HG03571 (cell line): ENCODE data around the gene ARSJ.
"Not testable (repeated sequence)": the region's sequence is repeated elsewhere in the genome, so short reads cannot be mapped to it uniquely, and the experiment has no call there.

Experiments
- ATAC-seq: cut with Tn5 transposase; IDR thresholded peaks from one replicate; pipeline ENCODE4 v1.9.1; 2021; ENCODE audit not compliant: unreplicated experiment

Gene ARSJ

GRCh38 chr4:113959539-113959937 lies 19.9 kb downstream of the ARSJ start:
- ATAC-seq: no peak

- ATAC-seq: no peak
These were observed 20.5 kb downstream of the ARSJ start for GRCh38 chr4:113958766-113959538.

GRCh38 chr4:113957956-113958355 lies 21.5 kb downstream of the ARSJ start:
- no peak for ATAC-seq

DNA sequence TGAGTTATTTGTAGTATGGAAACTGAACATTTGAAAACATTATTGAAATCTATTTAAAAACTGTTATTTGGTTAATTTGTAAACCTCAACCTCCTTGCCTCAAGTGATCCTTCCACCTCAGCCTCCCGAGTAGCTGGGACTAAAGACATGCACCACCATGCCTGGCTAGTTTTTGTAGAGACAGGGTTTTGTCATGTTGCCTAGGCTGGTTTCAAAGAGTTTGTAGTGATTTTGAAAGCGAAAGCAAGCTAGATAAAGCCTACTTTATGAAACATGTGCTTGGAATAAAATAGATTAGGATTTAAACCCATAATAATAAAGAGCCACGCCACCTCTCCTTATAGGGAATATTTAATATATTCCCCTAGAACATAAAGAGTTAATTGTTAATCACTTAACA lies 23.5 kb downstream of the ARSJ start:
- no peak for ATAC-seq

GRCh38 chr4:113955411-113955810 lies 24.0 kb downstream of the ARSJ start:
- no peak for ATAC-seq

DNA sequence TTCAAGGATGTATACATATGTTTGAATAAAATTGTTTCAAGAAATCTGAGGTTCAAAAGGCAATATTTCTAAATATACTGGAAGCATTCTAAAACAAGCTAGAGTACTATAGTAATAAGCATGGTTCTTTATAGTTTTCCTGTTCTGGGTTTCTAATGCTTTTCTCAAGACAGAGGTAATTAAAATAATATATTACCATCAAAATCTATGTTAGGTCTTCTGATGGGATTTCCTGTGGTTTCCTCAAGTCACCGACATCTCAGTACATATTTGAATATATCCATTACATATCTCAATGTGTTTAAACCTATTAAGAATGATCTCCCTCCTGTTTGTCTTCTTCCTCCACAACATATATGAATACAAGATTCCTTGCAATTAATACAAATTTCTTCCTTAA lies 25.6 kb downstream of the ARSJ start:
- ATAC-seq: no peak

DNA sequence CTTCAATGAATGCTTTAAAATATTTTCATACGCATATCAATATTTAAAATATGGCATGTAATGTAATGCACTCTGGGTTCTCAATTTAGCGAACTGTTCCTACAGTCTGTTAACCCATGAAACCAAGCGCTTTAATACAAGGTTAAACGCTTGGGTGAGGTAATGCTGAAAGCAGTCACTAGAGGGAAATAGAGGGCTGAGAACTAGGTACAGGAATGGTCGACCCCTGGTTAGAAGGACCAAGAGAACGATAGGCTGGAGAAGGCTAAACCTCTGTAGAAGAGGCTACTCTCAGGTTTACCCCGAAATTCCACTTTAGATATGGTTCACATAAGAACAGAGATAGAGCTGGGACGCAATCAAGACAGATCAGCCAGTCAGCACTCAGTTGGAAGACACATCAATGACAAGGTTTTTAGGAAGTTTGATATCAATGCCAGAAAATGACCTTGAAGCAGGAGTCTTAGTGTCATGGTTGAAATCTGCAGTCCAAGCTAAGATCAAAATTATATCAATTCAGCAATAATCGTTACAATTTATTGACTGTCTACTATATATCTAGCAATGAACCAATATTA lies 26.9 kb downstream of the ARSJ start:
- peak; percentile 83 for ATAC-seq

- ATAC-seq: no peak
These were observed 28.2 kb downstream of the ARSJ start for GRCh38 chr4:113951263-113951662.

DNA sequence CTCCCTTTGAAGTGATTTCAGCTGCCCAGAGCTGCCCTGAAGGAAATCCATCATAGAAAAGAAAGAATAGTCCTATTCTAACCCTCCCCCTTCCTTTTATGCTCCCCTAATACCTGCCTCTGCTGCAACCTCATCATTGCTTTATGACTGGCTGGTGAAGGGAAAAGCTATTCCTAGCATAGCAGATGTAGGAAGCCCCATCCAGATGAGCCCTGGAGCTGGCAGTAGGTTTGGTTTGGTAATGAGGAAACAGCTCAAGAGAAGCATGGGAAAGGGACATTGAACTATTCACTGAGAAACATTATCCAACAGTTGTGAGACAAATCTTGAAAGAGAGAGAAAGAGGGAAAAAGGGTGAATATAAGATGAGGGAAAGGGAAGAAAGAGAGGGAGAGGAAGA lies 29.2 kb downstream of the ARSJ start:
- no peak for ATAC-seq

DNA sequence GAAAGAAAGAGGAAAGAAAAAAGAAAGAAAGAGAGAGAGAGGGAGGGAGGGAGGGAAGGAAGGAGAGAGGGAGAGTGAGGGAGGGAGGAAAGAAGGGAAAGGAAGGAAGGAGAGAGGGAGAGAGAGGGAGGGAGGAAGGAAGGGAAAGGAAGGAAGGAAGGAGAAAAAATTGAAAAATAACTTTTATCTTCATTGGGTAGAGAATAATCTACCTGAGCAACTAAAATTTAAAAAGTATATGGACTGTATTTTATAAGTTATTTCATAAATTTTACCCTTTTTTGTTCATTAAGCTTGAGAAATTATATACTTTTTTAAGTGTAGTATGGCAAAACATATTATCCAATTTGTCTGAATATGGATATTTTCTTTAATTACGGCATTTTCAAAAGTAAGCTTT lies 32.0 kb downstream of the ARSJ start:
- no peak for ATAC-seq

- ATAC-seq: no peak
These were observed 33.5 kb downstream of the ARSJ start for GRCh38 chr4:113945906-113946305.

DNA sequence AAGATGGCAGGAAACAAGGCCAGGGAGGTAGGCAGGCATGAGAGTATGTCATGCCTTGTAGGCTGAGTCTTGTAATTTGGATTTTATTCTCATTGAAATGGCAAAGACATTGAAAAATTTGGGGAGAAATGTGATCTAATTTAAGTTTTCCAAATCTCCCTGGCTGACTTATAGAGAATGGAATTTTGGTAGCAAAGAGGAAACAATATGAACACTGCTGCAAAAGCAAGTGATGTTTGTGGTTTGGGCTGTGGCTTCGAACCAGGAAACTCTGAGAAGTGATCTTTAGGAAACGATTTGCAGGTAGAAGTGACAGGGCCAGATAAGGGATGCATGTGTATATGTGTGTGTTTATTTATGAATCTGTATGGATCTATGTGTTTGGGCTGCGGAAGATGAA lies 35.6 kb downstream of the ARSJ start:
- no peak for ATAC-seq

GRCh38 chr4:113943085-113943484 lies 36.4 kb downstream of the ARSJ start:
- ATAC-seq: no peak

- no peak for ATAC-seq
These were observed 37.6 kb downstream of the ARSJ start for GRCh38 chr4:113941836-113942235.

DNA sequence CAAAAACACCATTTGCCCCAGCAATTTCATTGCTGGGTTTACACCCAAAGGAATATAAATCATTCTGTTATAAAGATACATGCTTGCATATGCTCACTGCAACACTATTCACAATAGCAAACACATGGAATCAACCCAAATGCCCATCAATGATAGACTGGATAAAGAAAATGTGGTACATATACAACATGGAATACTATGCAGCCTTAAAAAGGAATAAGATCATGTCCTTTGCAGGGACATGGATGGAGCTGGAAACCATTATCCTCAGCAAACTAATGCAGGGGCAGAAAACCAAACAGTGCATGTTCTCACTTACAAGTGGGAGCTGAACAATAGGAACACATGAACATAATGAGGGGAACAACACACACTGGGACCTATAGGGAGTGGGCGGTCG lies 39.3 kb downstream of the ARSJ start:
- not testable (repeated sequence) for ATAC-seq

DNA sequence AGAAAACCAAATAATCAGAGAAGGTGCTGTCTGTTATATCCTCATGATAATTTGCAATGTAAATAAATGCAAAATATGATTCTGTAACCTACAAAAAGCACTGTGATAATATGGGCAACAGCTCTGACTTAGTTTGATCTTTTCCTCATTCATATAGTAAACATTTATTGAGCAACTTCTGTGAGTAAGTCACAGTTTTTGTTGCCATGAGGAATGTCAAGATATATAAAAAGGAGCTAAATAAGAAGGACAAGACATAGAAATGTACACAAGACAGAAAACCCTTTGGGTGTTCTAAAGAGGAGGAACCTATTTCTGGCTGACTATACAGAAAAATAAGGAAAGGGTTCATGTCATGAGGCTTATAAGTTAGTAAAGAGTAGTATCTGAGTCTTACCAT lies 44.3 kb downstream of the ARSJ start:
- ATAC-seq: no peak

DNA sequence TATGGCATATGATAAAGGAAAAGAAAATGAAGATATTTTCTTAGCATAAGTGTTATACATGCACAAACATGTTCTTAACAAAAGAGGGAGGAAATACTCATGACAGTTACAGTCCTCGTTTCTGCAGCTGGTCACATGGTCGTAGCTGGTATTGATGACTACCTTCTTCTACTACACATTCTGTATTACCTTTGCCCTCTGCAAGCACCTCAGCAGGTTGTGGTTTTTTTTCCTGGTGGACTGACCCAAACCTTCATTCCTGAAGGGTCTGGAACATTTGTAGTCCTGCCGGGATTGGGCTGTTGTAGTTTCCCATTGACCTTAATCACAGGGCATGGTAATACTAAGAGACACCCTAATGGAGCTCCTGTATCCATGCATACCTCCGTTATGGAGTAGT lies 54.7 kb downstream of the ARSJ start:
- ATAC-seq: not testable (repeated sequence)

DNA sequence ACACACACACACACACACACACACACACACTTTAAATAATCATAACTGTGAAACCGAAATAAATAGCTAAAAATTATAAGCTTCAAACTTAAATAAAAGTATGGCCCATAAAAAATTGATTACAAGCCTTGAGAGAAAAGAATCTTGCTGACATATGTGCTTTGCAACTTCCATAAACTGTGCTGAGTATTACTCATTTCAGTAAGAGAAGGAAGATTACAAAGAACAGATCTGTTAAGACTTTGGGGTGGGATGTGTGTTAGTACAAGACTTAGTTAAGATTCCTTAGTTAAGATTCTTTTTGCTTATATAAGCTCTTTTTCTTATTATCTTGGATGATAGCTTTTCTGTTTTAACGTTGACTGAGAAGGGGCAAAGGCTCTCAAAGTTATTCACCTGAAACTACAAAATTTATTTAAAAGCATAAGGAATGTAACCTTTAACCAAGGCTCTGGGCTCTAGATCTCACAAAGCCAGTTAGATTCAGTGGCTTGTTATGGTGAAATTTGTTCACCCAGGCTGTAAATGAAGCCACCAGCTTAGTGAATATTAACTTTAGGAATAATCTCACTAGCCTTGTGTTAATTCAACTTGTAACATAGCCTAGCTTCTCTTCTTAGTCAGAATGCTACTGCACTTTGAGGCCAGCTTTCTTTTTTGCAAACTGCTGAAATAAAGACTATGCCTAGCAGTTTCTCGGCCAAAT lies 58.2 kb downstream of the ARSJ start:
- no peak for ATAC-seq

DNA sequence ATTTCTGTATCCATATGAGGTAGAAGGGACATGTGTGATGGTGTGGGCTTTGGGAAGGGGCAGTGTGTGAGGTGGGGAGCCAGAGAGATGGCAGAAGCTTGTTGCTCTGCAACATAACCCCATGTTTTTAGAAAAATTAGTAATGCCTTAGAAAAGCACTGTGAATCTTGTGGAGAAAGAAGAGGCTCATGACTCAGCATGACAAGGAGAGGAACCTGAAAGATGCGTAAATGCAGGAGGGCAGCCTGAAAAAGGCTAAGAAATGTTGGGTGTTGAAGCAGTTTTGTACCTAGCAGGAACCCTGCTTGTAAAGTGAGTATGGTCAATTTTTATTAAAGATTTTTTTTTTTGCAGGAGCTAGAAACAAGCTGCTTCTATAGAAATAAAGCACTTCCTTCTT lies 59.8 kb downstream of the ARSJ start:
- no peak for ATAC-seq

- ATAC-seq: no peak
These were observed 60.3 kb downstream of the ARSJ start for GRCh38 chr4:113919145-113919544.

GRCh38 chr4:113908829-113909228 lies 70.6 kb downstream of the ARSJ start:
- no peak for ATAC-seq

DNA sequence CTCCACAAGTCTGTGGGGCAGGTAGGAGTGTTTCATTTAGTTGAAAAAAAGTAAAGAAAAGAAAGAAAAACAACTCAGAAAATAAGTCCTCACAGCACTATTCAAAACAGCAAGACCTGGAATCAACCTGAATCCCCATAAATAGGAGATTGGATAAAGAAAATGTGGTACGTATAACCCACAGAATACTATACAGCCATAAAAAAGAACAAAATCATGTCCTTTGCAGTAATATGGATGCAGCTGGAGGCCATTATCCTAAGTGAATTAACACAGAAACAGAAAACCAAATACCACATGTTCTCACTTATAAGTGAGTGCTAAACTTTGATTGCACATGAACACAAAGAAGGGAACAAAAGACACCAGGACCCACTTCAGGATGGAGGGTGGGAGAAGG lies 71.9 kb downstream of the ARSJ start:
- ATAC-seq: no peak
